Measurements from ENCODE around the gene CHCHD6. TPM values are rescaled to one million over a fixed set of nuclear protein-coding genes. Genes with fewer than 3 reads are reported as not detected.
A peak's percentile ranks its signal among the peaks of the same experiment; 100 is the strongest.

CHCHD6 gene
- total RNA-seq, 2 donors from 2014 or later = 23.6 to 34.4 TPM

DNA sequence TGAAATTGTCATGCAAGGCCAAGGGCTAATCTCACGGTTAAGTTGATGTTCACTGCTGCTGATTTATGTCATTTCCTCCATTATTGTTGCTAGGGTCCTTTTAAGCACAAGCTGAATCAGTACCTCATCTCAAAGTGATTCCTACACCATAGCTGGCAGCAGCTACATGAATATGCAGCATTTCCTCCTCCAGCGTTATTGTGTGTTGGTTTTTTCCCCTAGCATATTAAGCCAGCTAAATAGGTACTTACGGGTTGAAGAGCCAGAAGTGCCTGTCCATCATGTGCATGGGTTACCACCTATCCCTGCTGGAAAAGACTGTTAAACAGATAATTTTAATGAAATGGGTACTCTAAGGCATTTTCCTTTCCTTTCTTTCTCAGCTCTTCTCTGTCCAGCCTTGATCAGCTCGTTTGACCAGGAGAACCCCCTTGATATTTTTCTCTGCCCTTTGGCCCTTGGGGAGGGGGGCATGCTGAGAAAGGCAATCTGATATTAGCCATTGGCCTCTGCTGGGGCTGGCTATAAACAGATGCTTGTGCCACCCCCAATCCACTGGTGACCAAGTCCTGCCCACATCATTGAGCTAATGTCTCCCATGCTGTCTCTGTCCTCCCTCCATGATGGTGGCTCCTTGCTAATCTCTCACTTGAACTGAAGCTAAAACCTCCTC is 163.3 kb downstream of the CHCHD6 start:
- Histone ChIP-seq H3K4me3 (ENCODE audit: low read length) (no peak overlapping the region), H3K9me3 (ENCODE audit: control insufficient read depth, low read length) (no peaks in the 10 kb centered on the region), H3K9ac (ENCODE audit: extremely low read depth, low read length, poor library complexity, severe bottlenecking) (no peak overlapping the region), H3K27ac (ENCODE audit: low read depth, low read length) (no peak overlapping the region), H3K4me1 (ENCODE audit: control insufficient read depth, insufficient read depth, low read length) (peaks cover 3% of the 10 kb centered on the region), H3K27me3 (ENCODE audit: control insufficient read depth, insufficient read depth, low read length, poor library complexity, severe bottlenecking) (no peaks in the 10 kb centered on the region), H3K36me3 (ENCODE audit: control insufficient read depth, insufficient read depth, low read length) (no peaks in the 10 kb centered on the region)
- DNase-seq = peak; percentile 14
- peaks cover 8% of the 10 kb centered on the region for H3K36me3 Mint-ChIP-seq (ENCODE audit: low read depth)
- 85 to 92% methylated on average over 2 to 4 of the region's 4 CpGs for WGBS, 2 experiments (ENCODE audit: insufficient coverage in 1 of 2, insufficient read length in 1 of 2)
- H3K4me3 Mint-ChIP-seq = no peak overlapping the region
- H3K9me3 Mint-ChIP-seq = peaks cover 3% of the 10 kb centered on the region
- H3K27me3 Mint-ChIP-seq (ENCODE audit: insufficient read depth) = no peaks in the 10 kb centered on the region
- H3K4me1 Mint-ChIP-seq = no peaks in the 10 kb centered on the region
- no peak overlapping the region for H3K27ac Mint-ChIP-seq
- TF ChIP-seq, protein P1, sequence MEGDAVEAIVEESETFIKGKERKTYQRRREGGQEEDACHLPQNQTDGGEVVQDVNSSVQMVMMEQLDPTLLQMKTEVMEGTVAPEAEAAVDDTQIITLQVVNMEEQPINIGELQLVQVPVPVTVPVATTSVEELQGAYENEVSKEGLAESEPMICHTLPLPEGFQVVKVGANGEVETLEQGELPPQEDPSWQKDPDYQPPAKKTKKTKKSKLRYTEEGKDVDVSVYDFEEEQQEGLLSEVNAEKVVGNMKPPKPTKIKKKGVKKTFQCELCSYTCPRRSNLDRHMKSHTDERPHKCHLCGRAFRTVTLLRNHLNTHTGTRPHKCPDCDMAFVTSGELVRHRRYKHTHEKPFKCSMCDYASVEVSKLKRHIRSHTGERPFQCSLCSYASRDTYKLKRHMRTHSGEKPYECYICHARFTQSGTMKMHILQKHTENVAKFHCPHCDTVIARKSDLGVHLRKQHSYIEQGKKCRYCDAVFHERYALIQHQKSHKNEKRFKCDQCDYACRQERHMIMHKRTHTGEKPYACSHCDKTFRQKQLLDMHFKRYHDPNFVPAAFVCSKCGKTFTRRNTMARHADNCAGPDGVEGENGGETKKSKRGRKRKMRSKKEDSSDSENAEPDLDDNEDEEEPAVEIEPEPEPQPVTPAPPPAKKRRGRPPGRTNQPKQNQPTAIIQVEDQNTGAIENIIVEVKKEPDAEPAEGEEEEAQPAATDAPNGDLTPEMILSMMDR (conservative IDR thresholded peaks at IDR 0.05) = no peak

DNA sequence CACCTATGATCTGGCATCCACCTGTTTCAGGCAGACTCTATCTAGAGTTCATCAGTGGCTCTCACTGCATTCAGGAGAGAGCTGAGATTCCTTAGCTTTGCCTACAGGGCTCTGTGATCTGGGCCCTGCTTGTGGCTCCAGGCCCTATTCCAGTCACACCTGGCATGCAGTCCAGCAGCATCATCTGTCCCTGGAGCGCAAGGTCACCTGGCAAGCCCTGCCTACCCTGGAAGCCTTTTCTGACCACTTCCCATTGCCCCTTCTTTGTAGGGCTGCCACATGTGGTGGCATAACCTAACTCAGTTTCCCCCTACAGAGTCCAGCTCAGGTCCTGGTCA is 163.8 kb downstream of the CHCHD6 start:
- H3K27me3 Mint-ChIP-seq (ENCODE audit: insufficient read depth) = no peaks in the 10 kb centered on the region

DNA sequence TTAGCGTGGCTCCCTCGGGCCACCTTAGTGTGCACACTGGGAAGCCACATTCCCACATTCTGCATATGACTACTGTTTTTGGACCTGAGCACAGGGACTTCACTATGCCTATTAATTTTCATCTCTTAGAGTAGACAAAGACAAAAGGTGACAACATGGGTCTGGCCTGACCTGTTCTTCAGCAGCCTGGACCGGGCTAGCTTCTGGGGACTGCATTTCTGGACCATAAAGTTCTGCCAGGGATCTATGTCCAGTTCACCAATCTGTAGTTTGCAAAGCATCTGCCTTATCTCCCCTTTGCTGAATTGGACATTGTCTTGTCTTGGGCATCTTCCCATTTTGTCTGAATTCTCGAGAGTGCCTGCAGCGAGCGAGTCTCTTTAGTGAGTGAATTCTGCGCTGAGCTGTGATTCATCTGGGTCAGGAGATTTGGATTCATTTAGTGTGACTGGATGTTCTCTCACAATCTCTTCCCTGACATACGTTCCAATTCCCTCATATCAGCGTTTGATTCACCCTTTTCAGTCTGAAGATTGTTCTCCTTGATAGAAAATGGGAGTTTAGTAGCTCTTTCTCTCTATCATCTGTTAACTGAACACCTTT is 166.7 kb downstream of the CHCHD6 start:
- Histone ChIP-seq H3K27me3 (ENCODE audit: control insufficient read depth, insufficient read depth, low read length, poor library complexity, severe bottlenecking) (no peaks in the 10 kb centered on the region), H3K4me3 (ENCODE audit: low read length) (no peak overlapping the region), H3K9me3 (ENCODE audit: control insufficient read depth, low read length) (no peaks in the 10 kb centered on the region), H3K27ac (ENCODE audit: low read depth, low read length) (no peak overlapping the region), H3K4me1 (ENCODE audit: control insufficient read depth, insufficient read depth, low read length) (peaks cover 3% of the 10 kb centered on the region), H3K36me3 (ENCODE audit: control insufficient read depth, insufficient read depth, low read length) (no peaks in the 10 kb centered on the region), H3K9ac (ENCODE audit: extremely low read depth, low read length, poor library complexity, severe bottlenecking) (no peak overlapping the region)
- H3K4me3 Mint-ChIP-seq = no peak overlapping the region
- H3K27me3 Mint-ChIP-seq (ENCODE audit: insufficient read depth) = no peaks in the 10 kb centered on the region
- H3K27ac Mint-ChIP-seq = no peak overlapping the region
- peaks cover 1% of the 10 kb centered on the region for H3K36me3 Mint-ChIP-seq (ENCODE audit: low read depth)
- no peaks in the 10 kb centered on the region for H3K9me3 Mint-ChIP-seq
- 96 to 98% methylated on average over 5 to 9 of the region's 9 CpGs for WGBS, 2 experiments (ENCODE audit: insufficient coverage in 1 of 2, insufficient read length in 1 of 2)
- H3K4me1 Mint-ChIP-seq = no peaks in the 10 kb centered on the region
- TF ChIP-seq, protein P1 (conservative IDR thresholded peaks at IDR 0.05) = no peak
- peak; percentile 23 for DNase-seq

More for the DNA sequence above, 163.8 kb downstream of the CHCHD6 start:
- Histone ChIP-seq H3K36me3 (ENCODE audit: control insufficient read depth, insufficient read depth, low read length) (no peaks in the 10 kb centered on the region), H3K9ac (ENCODE audit: extremely low read depth, low read length, poor library complexity, severe bottlenecking) (no peak overlapping the region), H3K27me3 (ENCODE audit: control insufficient read depth, insufficient read depth, low read length, poor library complexity, severe bottlenecking) (no peaks in the 10 kb centered on the region), H3K4me1 (ENCODE audit: control insufficient read depth, insufficient read depth, low read length) (peaks cover 3% of the 10 kb centered on the region), H3K27ac (ENCODE audit: low read depth, low read length) (no peak overlapping the region), H3K9me3 (ENCODE audit: control insufficient read depth, low read length) (no peaks in the 10 kb centered on the region), H3K4me3 (ENCODE audit: low read length) (no peak overlapping the region)
- 94 to 100% methylated on average over 1 of the region's 1 CpG for WGBS, 2 experiments (ENCODE audit: insufficient coverage in 1 of 2, insufficient read length in 1 of 2)
- no peak overlapping the region for H3K4me3 Mint-ChIP-seq
- H3K4me1 Mint-ChIP-seq = no peaks in the 10 kb centered on the region
- peaks cover 3% of the 10 kb centered on the region for H3K9me3 Mint-ChIP-seq
- no peak overlapping the region for H3K27ac Mint-ChIP-seq
- peaks cover 8% of the 10 kb centered on the region for H3K36me3 Mint-ChIP-seq (ENCODE audit: low read depth)
- TF ChIP-seq, protein P1 (conservative IDR thresholded peaks at IDR 0.05) = no peak
- DNase-seq = peak; percentile 20
